Neural progenitor cell (in vitro differentiated cells): ENCODE results near the gene PPP1R3E. TPM values are rescaled to one million over a fixed set of nuclear protein-coding genes. Genes with fewer than 3 reads are reported as not detected.

Source experiments
- DNase-seq: peaks from one replicate; pipeline ENCODE4 v3.0.0-alpha.2; 2016; ENCODE audit warnings: low spot score
- H2AFZ ChIP-seq: fragments of 200-600 bp; sonication (generic); replicated peaks from 2 replicates; pipeline ENCODE4 v1.6.1; 2016; ENCODE audit warnings: antibody characterized with exemption
- H3F3A ChIP-seq: fragments of 200-600 bp; sonication (generic); 2 replicates; pipeline ENCODE4 v1.6.1; 2016; ENCODE audit warnings: antibody characterized with exemption, low read depth
- H3K27ac ChIP-seq: fragments of 200-600 bp; sonication (generic); 2 replicates; pipeline ENCODE4 v1.5.1; 2016; ENCODE audit warnings: mild to moderate bottlenecking
- H3K27me3 ChIP-seq: fragments of 200-600 bp; sonication (generic); 2 replicates; pipeline ENCODE4 v1.6.1; 2016; ENCODE audit warnings: mild to moderate bottlenecking, moderate library complexity
- H3K36me3 ChIP-seq: fragments of 200-600 bp; sonication (generic); 2 replicates; pipeline ENCODE4 v1.5.1; 2016
- H3K4me1 ChIP-seq: fragments of 200-600 bp; sonication (generic); 2 replicates; pipeline ENCODE4 v1.6.1; 2016; ENCODE audit warnings: mixed run types
- H3K4me2 ChIP-seq: fragments of 200-600 bp; sonication (generic); 2 replicates; pipeline ENCODE4 v1.6.1; 2016
- H3K4me3 ChIP-seq: fragments of 200-600 bp; sonication (generic); 2 replicates; pipeline ENCODE4 v1.5.1; 2016
- H3K79me2 ChIP-seq: fragments of 200-600 bp; sonication (generic); 2 replicates; pipeline ENCODE4 v1.6.1; 2016; ENCODE audit warnings: low read depth
- H3K9ac ChIP-seq: fragments of 200-600 bp; sonication (generic); 2 replicates; pipeline ENCODE4 v1.6.1; 2016
- H3K9me3 ChIP-seq: fragments of 200-600 bp; sonication (generic); 2 replicates; pipeline ENCODE4 v1.5.1; 2016; ENCODE audit warnings: low read depth
- H4K20me1 ChIP-seq: fragments of 200-600 bp; sonication (generic); 2 replicates; pipeline ENCODE4 v1.6.1; 2016; ENCODE audit warnings: low read depth
- H3K27ac Mint-ChIP-seq: 3 replicates; pipeline ENCODE4 v1.8.0; 2021; ENCODE audit warnings: mixed read lengths
- H3K27me3 Mint-ChIP-seq: 2 replicates; pipeline ENCODE4 v1.8.0; 2022; ENCODE audit warnings: low read depth, mild to moderate bottlenecking, inconsistent platforms, moderate library complexity, mixed read lengths; ENCODE audit not compliant: insufficient read depth
- H3K36me3 Mint-ChIP-seq: 3 replicates; pipeline ENCODE4 v1.8.0; 2021; ENCODE audit warnings: mixed read lengths
- H3K4me1 Mint-ChIP-seq: 3 replicates; pipeline ENCODE4 v1.8.0; 2021; ENCODE audit warnings: mixed read lengths
- H3K4me3 Mint-ChIP-seq: 3 replicates; pipeline ENCODE4 v1.8.0; 2021; ENCODE audit warnings: mild to moderate bottlenecking, moderate library complexity, mixed read lengths
- H3K9me3 Mint-ChIP-seq: 3 replicates; pipeline ENCODE4 v1.8.0; 2020; ENCODE audit warnings: mixed read lengths
- CTCF ChIP-seq: fragments of 200-600 bp; sonication (generic); IDR thresholded peaks from 2 replicates; pipeline ENCODE4 v1.5.1; 2017; ENCODE audit warnings: antibody characterized with exemption, mild to moderate bottlenecking
- EZH2 ChIP-seq: fragments of 200-600 bp; sonication (generic); IDR thresholded peaks from 2 replicates; pipeline ENCODE4 v1.6.1; 2017; ENCODE audit warnings: antibody characterized with exemption, mild to moderate bottlenecking, moderate library complexity
- EZH2phosphoT487 ChIP-seq: fragments of 200-600 bp; sonication (generic); IDR thresholded peaks from 2 replicates; pipeline ENCODE4 v1.6.1; 2017; ENCODE audit warnings: antibody characterized with exemption
- total RNA-seq: library from RNA; depleted of rRNA; stranded (reverse); fragments of >200 nt; gene quantifications from 2 replicates; pipeline ENCODE4 v1.2.3, GENCODE V29; 2015; ENCODE audit warnings: low replicate concordance

Gene PPP1R3E
- total RNA-seq, 1 donor from 2014 or later, result 10.6 TPM

- Mint-ChIP-seq H3K9me3 (peaks cover 8% of the 10 kb centered on the region), H3K27me3 (peaks cover 15% of the 10 kb centered on the region), H3K36me3 (peaks cover 23% of the 10 kb centered on the region), H3K27ac (no peak overlapping the region), H3K4me1 (peaks cover 22% of the 10 kb centered on the region), H3K4me3 (no peak overlapping the region)
- Histone ChIP-seq H3K4me1 (peaks cover 5% of the 10 kb centered on the region), H3K4me3 (no peak overlapping the region), H2AFZ (no peak overlapping the region), H3K4me2 (no peak overlapping the region), H3K36me3 (no peaks in the 10 kb centered on the region), H3K9ac (no peak overlapping the region), H4K20me1 (peaks cover 9% of the 10 kb centered on the region), H3K27me3 (peaks cover 9% of the 10 kb centered on the region), H3K9me3 (no peaks in the 10 kb centered on the region), H3K79me2 (peaks cover 3% of the 10 kb centered on the region), H3F3A (peaks cover 15% of the 10 kb centered on the region), H3K27ac (no peak overlapping the region)
- TF ChIP-seq EZH2phosphoT487, result no peak
- TF ChIP-seq EZH2, result no peak
- TF ChIP-seq CTCF, result no peak
- DNase-seq, result no peak
Observed at GRCh38 chr14:23348297-23348655, 45.6 kb upstream of the PPP1R3E start.

- peaks cover 9% of the 10 kb centered on the region for H3K27me3 ChIP-seq
- peaks cover 3% of the 10 kb centered on the region for H3K79me2 ChIP-seq
- peaks cover 11% of the 10 kb centered on the region for H3K27me3 Mint-ChIP-seq
- H3K9ac ChIP-seq, result no peak overlapping the region
- H3K4me1 Mint-ChIP-seq, result peaks cover 16% of the 10 kb centered on the region
- H3K36me3 Mint-ChIP-seq, result peaks cover 23% of the 10 kb centered on the region
- no peak overlapping the region for H3K27ac Mint-ChIP-seq
- H3F3A ChIP-seq, result peaks cover 10% of the 10 kb centered on the region
- DNase-seq, result no peak
- TF ChIP-seq EZH2phosphoT487 (no peak), CTCF (no peak), EZH2 (no peak)
- H4K20me1 ChIP-seq, result peaks cover 9% of the 10 kb centered on the region
- H3K4me2 ChIP-seq, result no peak overlapping the region
- no peak overlapping the region for H2AFZ ChIP-seq
- no peak overlapping the region for H3K27ac ChIP-seq
- peaks cover 5% of the 10 kb centered on the region for H3K4me1 ChIP-seq
- peaks cover 8% of the 10 kb centered on the region for H3K9me3 Mint-ChIP-seq
- H3K4me3 ChIP-seq, result no peak overlapping the region
- H3K9me3 ChIP-seq, result no peaks in the 10 kb centered on the region
- H3K36me3 ChIP-seq, result no peaks in the 10 kb centered on the region
- peak overlapping the region; percentile 70 for H3K4me3 Mint-ChIP-seq
Observed at GRCh38 chr14:23347406-23348296, 45.0 kb upstream of the PPP1R3E start.

- peaks cover 9% of the 10 kb centered on the region for H3K27me3 ChIP-seq
- H3K36me3 Mint-ChIP-seq, result peaks cover 23% of the 10 kb centered on the region
- TF ChIP-seq CTCF (no peak), EZH2phosphoT487 (no peak), EZH2 (no peak)
- no peak for DNase-seq
- peaks cover 8% of the 10 kb centered on the region for H4K20me1 ChIP-seq
- no peaks in the 10 kb centered on the region for H3K9me3 ChIP-seq
- peaks cover 9% of the 10 kb centered on the region for H3K9me3 Mint-ChIP-seq
- peak overlapping the region; percentile 70 for H3K4me3 Mint-ChIP-seq
- no peak overlapping the region for H3K9ac ChIP-seq
- peaks cover 16% of the 10 kb centered on the region for H3K4me1 Mint-ChIP-seq
- H3K4me3 ChIP-seq, result no peak overlapping the region
- H3F3A ChIP-seq, result peaks cover 5% of the 10 kb centered on the region
- no peak overlapping the region for H3K27ac Mint-ChIP-seq
- no peak overlapping the region for H3K4me2 ChIP-seq
- peaks cover 12% of the 10 kb centered on the region for H3K27me3 Mint-ChIP-seq
- no peak overlapping the region for H2AFZ ChIP-seq
- no peaks in the 10 kb centered on the region for H3K36me3 ChIP-seq
- no peak overlapping the region for H3K27ac ChIP-seq
- H3K4me1 ChIP-seq, result peaks cover 4% of the 10 kb centered on the region
- H3K79me2 ChIP-seq, result peaks cover 2% of the 10 kb centered on the region
Observed at GRCh38 chr14:23346693-23347405, 44.2 kb upstream of the PPP1R3E start.
